GM21367 (cell line): ENCODE data around the gene CEP295NL.
"Not testable (repeated sequence)": the region's sequence is repeated elsewhere in the genome, so short reads cannot be mapped to it uniquely, and the experiment has no call there.

ENCODE experiments used
- ATAC-seq: cut with Tn5 transposase; IDR thresholded peaks from one replicate; pipeline ENCODE4 v1.9.1; 2021; ENCODE audit not compliant: unreplicated experiment

The CEP295NL gene

DNA sequence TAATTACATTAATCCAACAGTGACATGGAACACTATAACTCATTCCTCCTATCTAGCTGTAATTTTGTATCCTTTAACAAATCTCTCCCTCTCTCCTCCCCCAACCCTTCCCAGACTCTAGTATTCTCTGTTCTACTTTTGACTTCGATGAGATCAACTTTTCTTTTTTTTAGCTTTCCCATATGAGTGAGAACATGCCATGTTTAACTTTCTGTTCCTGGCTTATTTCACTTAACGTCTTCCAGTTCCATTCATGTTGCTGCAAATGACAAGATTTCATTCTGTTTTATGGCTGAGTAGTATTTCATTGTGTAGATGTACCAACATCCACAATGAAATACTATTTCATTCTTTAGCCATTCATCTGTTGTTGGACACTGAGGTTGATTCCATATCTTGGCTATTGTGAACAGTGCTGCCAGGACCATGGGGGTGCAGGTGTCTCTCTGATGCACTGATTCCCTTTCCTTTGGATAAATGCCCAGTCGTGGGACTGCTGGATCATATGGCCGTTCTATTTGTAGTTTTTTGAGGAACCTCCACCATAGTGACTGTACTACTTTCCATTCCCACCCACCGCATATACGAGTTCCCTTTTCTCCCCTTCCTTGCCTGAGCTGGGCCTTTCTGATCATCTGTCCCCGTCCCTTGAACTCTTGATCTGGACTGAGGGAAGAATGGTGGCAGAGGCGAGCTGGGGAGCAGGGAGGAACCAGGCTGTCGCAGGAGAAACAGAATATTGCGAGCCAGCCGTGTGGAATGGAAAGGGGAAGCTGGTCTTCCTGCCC lies 7.7 kb upstream of the CEP295NL start:
- ATAC-seq, result no peak

DNA sequence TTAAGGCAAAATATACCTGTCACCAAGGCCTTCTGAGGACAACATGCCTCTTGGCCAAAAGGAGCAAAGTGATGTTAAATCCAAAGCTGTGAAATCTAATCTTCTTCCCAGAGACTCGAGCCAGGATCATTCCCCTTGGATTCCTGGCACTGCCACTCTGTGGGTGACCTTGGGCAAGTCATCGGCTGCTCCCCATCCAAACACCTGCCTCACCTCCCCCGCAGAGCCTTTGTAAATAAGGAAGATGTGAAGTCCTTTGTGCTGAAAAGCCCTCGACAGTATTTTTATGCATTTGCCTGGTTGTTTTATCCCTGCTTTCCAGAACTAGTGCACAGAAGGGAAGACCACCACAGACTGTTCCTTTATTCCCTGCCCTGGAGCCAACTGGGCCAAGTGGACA lies 5.4 kb upstream of the CEP295NL start:
- no peak for ATAC-seq

GRCh38 chr17:78905541-78905940 lies 2.5 kb upstream of the CEP295NL start:
- ATAC-seq, result no peak

DNA sequence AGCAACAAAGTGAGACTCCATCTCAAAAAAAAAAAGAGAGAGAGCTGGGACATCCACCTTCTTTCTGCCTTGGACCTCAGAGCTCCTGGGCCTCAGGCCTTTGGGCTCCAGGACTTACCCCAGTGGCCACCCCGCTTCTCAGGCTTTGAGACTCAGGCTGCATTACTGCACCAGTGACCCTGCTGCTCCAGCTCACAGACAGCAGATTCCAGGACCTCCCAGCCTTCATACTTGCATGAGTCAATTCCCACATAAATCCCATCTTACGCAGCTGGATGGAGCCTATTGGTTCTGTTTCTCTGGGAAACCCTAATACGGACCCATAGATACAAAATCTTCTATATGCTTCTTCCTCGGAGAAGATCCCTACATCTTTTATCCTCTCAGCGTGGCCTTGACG lies 2.1 kb upstream of the CEP295NL start:
- no peak for ATAC-seq

GRCh38 chr17:78904371-78904770 lies 1.4 kb upstream of the CEP295NL start:
- no peak for ATAC-seq

- ATAC-seq, result not testable (repeated sequence)
Observed at GRCh38 chr17:78902231-78902630, 770 bp downstream of the CEP295NL start.

- no peak for ATAC-seq
Observed at GRCh38 chr17:78901806-78902205, 1.2 kb downstream of the CEP295NL start.

DNA sequence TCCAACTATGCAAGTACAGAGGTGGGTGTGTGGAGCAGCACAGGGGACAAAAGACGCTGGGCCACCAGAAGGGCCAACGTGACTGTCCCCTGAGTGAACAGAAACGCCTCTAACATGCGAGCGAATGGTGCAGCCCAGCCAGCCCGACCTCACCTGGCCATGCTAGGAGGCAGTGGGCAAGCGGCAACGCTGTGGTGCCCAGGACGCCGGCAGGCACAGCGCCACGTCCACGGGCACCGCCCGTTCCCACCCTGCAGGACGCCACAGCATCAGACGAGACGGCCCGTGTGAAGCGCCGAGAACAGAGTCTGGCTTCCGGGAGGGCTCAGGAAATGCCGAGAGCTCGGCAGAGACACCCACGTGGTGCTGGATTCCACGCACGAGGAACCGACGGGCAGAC lies 2.2 kb downstream of the CEP295NL start:
- no peak for ATAC-seq

- ATAC-seq, result no peak
Observed at GRCh38 chr17:78899361-78900260, 3.4 kb downstream of the CEP295NL start.

- no peak for ATAC-seq
Observed at GRCh38 chr17:78898947-78899346, 4.1 kb downstream of the CEP295NL start.

GRCh38 chr17:78898075-78898836 lies 4.7 kb downstream of the CEP295NL start:
- ATAC-seq, result no peak

DNA sequence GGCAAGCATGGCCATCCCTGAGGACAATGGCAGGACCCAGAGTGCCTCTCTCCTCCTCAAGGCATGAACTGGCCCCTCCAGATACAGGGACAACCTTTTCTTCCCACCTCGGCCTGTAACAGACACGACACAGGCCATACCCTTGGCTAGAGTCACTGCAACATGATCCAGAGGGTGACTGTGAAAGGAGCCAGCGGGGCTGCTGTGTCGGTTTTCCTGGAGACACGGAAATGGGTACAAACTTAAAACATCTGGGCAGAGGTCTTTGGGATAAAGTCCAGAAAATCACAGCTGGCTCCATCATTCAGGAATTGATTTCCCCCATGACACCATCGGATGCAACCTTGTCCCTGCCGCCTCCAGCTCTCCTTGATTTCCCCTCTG lies 5.3 kb downstream of the CEP295NL start:
- no peak for ATAC-seq

GRCh38 chr17:78896834-78897663 lies 6.0 kb downstream of the CEP295NL start:
- no peak for ATAC-seq

- no peak for ATAC-seq
Observed at GRCh38 chr17:78896091-78896833, 6.7 kb downstream of the CEP295NL start.

GRCh38 chr17:78895322-78895721 lies 7.7 kb downstream of the CEP295NL start:
- ATAC-seq, result no peak

DNA sequence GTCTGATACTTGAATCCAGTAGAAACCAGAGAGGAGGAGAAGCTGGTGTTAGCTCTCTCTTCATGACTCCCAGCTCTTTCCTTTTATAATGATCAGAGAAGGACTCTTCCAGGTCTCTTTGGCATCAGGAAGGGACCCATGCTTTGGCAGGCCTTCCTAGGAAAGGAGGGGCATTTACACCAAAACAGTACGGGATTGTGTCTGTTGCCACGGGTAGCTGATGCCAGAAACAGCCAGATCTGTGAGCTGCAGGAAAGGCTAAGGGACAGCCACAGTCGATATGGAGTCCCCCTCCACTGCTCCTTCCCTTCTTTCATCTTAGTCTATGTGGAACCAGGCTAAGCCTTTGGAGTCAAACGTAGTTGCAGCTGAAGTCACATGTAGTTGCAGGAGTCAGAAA lies 9.3 kb downstream of the CEP295NL start:
- no peak for ATAC-seq

DNA sequence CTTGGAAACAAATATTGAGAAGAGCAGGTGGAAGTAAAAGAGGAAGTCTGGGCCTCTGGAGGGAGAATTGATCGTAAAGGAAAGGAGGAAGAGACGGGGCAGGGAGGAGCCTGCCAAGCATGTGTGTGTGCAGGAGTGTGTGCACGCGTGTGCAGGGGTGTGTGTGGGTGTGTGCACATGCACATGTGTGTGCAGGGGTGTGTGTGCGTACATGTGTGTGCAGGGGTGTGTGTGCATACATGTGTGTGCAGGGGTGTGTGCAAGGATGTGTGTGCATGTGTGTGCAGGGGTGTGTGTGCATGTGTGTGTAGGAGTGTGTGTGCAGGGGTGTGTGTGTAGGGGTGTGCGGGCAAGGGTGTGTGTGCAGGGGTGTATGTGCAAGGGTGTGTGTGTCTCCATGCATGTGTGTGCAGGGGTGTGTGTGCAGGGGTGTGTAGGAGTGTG lies 10.0 kb downstream of the CEP295NL start:
- ATAC-seq, result no peak

GRCh38 chr17:78892520-78892919 lies 10.5 kb downstream of the CEP295NL start:
- no peak for ATAC-seq

DNA sequence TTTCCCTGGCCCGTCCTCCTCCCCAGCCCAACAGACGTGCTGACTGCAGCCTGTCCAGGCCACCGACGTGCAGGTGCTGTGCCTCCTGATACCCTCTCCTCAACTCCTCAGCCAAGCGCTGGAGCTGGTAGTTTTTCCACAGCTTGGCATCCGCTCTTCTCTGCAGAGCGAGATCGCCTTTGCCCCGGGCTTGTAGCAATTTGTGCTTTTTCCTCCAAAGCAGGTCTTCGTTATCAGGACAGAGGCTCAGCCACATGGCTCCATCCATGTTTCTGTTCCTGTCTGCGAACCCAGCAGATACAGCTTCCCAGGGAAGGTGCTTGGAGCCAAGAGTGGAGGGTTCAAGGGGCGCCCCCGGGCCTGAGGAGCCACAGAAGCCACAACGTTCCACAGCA lies 10.9 kb downstream of the CEP295NL start:
- no peak for ATAC-seq
